ENCODE results near the gene SGF29.

DNA sequence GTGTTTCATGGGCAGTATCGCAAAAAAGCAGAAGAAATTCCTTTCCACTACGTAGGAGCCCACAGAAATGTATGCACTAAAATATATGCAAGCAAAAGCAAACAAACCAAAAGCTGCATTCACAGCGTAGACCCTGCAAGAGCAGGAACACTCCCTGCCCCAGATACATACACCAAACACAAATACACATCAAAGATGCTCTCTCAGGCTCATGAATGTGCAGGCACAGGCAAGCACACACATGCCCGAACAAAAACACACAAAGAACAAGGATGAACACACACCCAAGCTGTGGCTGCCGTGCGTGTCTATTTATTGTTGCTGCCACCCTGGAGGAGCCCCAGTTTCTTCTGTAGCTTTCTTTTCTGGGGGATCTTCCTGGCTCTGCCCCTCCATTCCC is 16.6 kb upstream of the SGF29 start:
- TF ChIP-seq, protein P1, sequence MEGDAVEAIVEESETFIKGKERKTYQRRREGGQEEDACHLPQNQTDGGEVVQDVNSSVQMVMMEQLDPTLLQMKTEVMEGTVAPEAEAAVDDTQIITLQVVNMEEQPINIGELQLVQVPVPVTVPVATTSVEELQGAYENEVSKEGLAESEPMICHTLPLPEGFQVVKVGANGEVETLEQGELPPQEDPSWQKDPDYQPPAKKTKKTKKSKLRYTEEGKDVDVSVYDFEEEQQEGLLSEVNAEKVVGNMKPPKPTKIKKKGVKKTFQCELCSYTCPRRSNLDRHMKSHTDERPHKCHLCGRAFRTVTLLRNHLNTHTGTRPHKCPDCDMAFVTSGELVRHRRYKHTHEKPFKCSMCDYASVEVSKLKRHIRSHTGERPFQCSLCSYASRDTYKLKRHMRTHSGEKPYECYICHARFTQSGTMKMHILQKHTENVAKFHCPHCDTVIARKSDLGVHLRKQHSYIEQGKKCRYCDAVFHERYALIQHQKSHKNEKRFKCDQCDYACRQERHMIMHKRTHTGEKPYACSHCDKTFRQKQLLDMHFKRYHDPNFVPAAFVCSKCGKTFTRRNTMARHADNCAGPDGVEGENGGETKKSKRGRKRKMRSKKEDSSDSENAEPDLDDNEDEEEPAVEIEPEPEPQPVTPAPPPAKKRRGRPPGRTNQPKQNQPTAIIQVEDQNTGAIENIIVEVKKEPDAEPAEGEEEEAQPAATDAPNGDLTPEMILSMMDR (conservative IDR thresholded peaks at IDR 0.05; ENCODE audit: low read depth in 2 of 2): no peak
- TF ChIP-seq EZH2phosphoT487 (IDR thresholded peaks at IDR 0.05; ENCODE audit: unreplicated experiment) (no peak), POLR2AphosphoS5 (IDR thresholded peaks at IDR 0.05; ENCODE audit: low read depth) (no peak), ZNF331 (CRISPR knock-in tag; IDR thresholded peaks at IDR 0.05; ENCODE audit: low read depth) (no peak), EZH2 (IDR thresholded peaks at IDR 0.05; ENCODE audit: low read depth, unreplicated experiment) (no peak), CREB1 (CRISPR knock-in tag; IDR thresholded peaks at IDR 0.05; ENCODE audit: low read depth) (no peak), JUNB (IDR thresholded peaks at IDR 0.05; ENCODE audit: unreplicated experiment) (no peak), NANOG (IDR thresholded peaks at IDR 0.05; ENCODE audit: borderline replicate concordance) (no peak), STAT1 (IDR thresholded peaks at IDR 0.05; ENCODE audit: unreplicated experiment) (no peak)
- TF ChIP-seq, protein P2, sequence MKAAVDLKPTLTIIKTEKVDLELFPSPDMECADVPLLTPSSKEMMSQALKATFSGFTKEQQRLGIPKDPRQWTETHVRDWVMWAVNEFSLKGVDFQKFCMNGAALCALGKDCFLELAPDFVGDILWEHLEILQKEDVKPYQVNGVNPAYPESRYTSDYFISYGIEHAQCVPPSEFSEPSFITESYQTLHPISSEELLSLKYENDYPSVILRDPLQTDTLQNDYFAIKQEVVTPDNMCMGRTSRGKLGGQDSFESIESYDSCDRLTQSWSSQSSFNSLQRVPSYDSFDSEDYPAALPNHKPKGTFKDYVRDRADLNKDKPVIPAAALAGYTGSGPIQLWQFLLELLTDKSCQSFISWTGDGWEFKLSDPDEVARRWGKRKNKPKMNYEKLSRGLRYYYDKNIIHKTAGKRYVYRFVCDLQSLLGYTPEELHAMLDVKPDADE (IDR thresholded peaks at IDR 0.05): no peak
- TF ChIP-seq, protein P3, sequence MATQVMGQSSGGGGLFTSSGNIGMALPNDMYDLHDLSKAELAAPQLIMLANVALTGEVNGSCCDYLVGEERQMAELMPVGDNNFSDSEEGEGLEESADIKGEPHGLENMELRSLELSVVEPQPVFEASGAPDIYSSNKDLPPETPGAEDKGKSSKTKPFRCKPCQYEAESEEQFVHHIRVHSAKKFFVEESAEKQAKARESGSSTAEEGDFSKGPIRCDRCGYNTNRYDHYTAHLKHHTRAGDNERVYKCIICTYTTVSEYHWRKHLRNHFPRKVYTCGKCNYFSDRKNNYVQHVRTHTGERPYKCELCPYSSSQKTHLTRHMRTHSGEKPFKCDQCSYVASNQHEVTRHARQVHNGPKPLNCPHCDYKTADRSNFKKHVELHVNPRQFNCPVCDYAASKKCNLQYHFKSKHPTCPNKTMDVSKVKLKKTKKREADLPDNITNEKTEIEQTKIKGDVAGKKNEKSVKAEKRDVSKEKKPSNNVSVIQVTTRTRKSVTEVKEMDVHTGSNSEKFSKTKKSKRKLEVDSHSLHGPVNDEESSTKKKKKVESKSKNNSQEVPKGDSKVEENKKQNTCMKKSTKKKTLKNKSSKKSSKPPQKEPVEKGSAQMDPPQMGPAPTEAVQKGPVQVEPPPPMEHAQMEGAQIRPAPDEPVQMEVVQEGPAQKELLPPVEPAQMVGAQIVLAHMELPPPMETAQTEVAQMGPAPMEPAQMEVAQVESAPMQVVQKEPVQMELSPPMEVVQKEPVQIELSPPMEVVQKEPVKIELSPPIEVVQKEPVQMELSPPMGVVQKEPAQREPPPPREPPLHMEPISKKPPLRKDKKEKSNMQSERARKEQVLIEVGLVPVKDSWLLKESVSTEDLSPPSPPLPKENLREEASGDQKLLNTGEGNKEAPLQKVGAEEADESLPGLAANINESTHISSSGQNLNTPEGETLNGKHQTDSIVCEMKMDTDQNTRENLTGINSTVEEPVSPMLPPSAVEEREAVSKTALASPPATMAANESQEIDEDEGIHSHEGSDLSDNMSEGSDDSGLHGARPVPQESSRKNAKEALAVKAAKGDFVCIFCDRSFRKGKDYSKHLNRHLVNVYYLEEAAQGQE (IDR thresholded peaks at IDR 0.05; ENCODE audit: unreplicated experiment): no peak

Data from GM23338 (cell line).